ENCODE data around the gene YJEFN3. TPM values are rescaled to one million over a fixed set of nuclear protein-coding genes. Genes with fewer than 3 reads are reported as not detected.

Gene YJEFN3
- total and polyA plus RNA-seq, 7 donors = 1.00 to 2.9 (median 1.4) TPM

- 17 to 28% (median 20%) methylated on average over 7 of the region's 7 CpGs for WGBS, 3 donors
- Histone ChIP-seq H3K4me3 (no peak overlapping the region), H3K27ac (no peak overlapping the region), H3K36me3 (ENCODE audit: insufficient read depth in 1 of 2, low read depth in 1 of 2) (no peaks in the 10 kb centered on the region), H3K9me3 (no peaks in the 10 kb centered on the region), H3K4me1 (peaks cover 12% of the 10 kb centered on the region), H3K27me3 (ENCODE audit: insufficient read depth in 3 of 3, low read length in 2 of 3) (peaks cover 0 to 65% (median 40%) of the 10 kb centered on the region in 3 donors)
- ATAC-seq (no peak), DNase-seq (no peak)
- intact Hi-C loops (cut with DNase I) = no loop called here
- no peak for TF ChIP-seq CTCF (IDR thresholded peaks at IDR 0.05)
Observed at GRCh38 chr19:19538785-19539166, 10.1 kb downstream of the YJEFN3 start.

GRCh38 chr19:19539698-19540063 is 11.0 kb downstream of the YJEFN3 start:
- Histone ChIP-seq H3K4me3 (no peak overlapping the region), H3K36me3 (ENCODE audit: insufficient read depth in 1 of 2, low read depth in 1 of 2) (no peaks in the 10 kb centered on the region), H3K9me3 (no peaks in the 10 kb centered on the region), H3K4me1 (peaks cover 12% of the 10 kb centered on the region), H3K27ac (no peak overlapping the region), H3K27me3 (ENCODE audit: insufficient read depth in 3 of 3, low read length in 2 of 3) (peaks cover 0 to 67% (median 42%) of the 10 kb centered on the region in 3 donors)
- WGBS, 3 donors = 37 to 51% (median 47%) methylated on average over 19 of the region's 19 CpGs
- DNase-seq = no peak
- intact Hi-C loops (cut with DNase I) = no loop called here
- TF ChIP-seq CTCF (IDR thresholded peaks at IDR 0.05) = no peak
- ATAC-seq = no peak

- WGBS, 3 donors = 7 to 13% (median 9%) methylated on average over 61 to 74 of the region's 74 CpGs
- H3K27ac ChIP-seq = no peak overlapping the region
- DNase-seq (peak; percentile 67 to 76), ATAC-seq (peak; percentile 14 to 73 (median 64))
- no peaks in the 10 kb centered on the region for H3K36me3 ChIP-seq (ENCODE audit: insufficient read depth in 1 of 2, low read depth in 1 of 2)
- peaks cover 0 to 67% (median 42%) of the 10 kb centered on the region in 3 donors for H3K27me3 ChIP-seq (ENCODE audit: insufficient read depth in 3 of 3, low read length in 2 of 3)
- no peaks in the 10 kb centered on the region for H3K9me3 ChIP-seq
- no peak for TF ChIP-seq CTCF (IDR thresholded peaks at IDR 0.05)
- H3K4me3 ChIP-seq = peak overlapping the region; percentile 28
- intact Hi-C loops (cut with DNase I) = no loop called here
- H3K4me1 ChIP-seq = peaks cover 12% of the 10 kb centered on the region
Observed at GRCh38 chr19:19540064-19540714, 11.5 kb downstream of the YJEFN3 start.

GRCh38 chr19:19540715-19541515 is 12.2 kb downstream of the YJEFN3 start:
- Histone ChIP-seq H3K27me3 (ENCODE audit: insufficient read depth in 3 of 3, low read length in 2 of 3) (peaks cover 0 to 69% (median 44%) of the 10 kb centered on the region in 3 donors), H3K4me1 (peaks cover 12% of the 10 kb centered on the region), H3K36me3 (ENCODE audit: insufficient read depth in 1 of 2, low read depth in 1 of 2) (no peaks in the 10 kb centered on the region), H3K27ac (no peak overlapping the region), H3K4me3 (peak overlapping the region; percentile 28), H3K9me3 (no peaks in the 10 kb centered on the region)
- WGBS, 3 donors = 3 to 4% (median 3%) methylated on average over 35 to 45 of the region's 45 CpGs
- no peak for TF ChIP-seq CTCF (IDR thresholded peaks at IDR 0.05)
- peak in 1 of 2 donors; percentile 48 for DNase-seq
- intact Hi-C loops (cut with DNase I) = no loop called here
- peak in 3 of 4 donors; percentile 34 to 47 (median 38) for ATAC-seq

Data from psoas muscle (tissue), 8 donors.